ENCODE measurements around the gene USP36.

The USP36 gene

DNA sequence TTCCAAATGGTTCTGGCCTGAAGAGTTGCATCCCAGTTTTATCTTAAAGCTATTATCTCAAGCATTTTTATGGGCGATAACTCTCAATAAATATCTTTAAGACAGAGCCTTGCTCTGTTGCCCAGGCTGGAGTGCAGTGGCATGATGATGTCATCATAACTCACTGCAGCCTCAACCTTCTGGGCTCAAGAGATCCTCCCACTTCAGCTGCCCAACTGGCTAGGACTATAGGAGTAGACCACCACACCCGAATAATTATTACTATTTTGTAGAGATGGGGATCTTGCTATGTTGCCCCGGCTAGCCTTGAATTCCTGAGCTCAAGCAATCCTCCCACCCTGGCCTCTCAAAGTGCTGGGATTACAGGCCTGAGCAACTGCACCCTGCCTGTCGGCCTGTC is 32.5 kb downstream of the USP36 start:
- DNase-seq = no peak

DNA sequence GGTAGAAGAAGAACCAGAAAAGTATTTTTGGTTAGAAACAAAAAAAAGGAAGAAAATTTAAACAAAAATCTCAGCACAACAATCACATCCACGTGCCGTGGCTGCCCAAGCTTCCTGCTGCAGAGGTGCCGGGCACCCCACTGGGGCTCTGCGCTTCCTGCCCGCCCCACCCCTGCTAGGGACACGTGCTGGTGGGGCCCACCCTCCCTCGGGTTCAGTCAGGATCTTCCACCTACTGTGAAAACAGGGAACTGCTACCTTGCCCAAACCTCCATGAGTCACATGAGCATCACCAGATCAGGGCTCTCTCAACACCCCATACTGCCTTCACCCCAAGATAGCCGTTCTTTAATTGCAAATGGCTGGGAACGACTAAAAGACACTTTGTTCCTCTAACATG is 34.2 kb downstream of the USP36 start:
- DNase-seq = peak; percentile 38

DNA sequence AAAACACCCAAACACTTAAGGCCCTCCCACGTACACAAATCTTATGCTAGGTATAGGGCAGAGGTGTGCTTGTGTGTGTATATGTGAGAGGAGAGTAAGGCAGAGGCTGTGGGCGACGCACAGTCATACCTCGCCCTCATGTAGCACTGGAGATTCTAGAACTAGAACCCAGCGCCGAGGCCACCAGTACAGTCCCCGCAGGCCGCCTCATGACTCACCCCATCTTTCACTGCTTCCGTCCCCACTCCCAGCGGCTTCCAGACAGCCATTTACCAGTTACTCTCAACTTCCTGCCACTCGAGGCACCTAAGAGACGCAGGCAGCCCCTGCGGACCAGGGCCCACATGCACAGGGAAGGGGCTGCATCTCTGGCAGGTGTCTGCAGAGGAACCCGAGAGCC is 35.3 kb downstream of the USP36 start:
- no peak for DNase-seq

DNA sequence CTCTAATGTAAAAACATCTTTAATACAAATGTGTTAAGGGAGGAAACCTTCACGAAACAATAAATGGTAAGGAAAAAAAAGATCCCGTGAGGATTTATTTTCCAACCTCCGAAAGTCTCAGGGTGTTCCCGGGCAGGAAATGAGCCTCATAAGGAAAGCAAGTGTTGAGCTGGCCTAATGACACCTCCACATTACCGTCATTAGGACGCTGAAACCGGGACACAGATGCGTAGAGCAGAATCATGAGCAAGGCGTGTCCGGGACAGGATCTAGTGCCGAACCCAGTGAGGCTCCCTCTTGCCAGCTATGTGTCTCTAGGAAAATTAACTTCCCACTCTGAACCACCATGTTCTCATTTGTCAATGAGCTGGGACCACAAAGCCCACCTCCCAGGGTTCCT is 35.8 kb downstream of the USP36 start:
- no peak for DNase-seq

DNA sequence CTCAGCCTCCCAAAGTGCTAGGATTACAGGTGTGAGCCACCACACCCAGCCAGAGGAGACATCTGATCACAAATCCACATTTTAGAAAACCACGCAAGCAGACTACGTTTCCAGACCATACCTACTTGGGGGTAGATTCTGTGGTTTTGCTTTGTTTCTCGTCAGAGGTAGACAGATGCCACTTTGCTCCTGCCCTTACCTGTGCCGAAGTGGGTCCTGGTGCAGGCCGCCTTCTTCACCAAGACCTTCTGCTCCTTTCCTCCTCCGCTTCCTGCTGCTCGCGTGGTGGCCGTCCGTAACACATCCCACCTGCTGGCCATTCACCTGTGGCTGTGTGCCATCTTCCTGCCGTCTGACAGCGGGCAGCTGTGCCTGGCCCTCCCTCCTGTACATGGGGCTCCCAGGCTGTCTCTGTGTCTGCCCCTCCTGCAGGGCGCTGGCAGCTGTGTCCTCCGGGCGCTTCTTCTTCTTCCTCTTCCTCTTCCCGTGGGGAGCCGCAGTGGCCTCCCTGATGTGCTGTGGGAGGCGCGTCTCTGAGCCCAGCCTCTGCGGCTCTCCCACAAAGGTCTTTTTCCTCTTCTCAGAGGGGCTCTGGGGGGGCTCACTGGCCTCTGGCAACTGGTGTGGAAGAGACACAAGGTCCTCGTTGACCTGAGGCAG is 37.3 kb downstream of the USP36 start:
- DNase-seq = no peak

DNA sequence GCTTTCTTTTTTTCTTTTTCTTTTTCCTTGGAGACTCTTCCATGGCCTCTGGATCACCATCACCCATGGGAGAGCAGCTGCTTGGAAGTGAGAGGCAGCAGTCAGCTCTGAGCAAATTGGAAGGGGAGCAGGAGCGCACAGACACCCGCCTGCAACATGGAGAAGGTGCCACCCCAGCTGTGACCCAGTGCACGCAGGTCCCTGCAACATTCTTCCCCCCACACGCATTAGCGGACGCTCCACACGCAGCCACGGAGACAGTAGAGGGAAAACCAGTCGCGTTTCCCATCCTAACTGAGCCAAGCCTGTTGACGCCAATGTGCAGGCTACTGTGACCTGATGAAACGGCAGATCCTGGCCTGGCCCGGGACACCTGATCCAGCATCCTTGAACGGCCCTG is 38.2 kb downstream of the USP36 start:
- no peak for DNase-seq

DNA sequence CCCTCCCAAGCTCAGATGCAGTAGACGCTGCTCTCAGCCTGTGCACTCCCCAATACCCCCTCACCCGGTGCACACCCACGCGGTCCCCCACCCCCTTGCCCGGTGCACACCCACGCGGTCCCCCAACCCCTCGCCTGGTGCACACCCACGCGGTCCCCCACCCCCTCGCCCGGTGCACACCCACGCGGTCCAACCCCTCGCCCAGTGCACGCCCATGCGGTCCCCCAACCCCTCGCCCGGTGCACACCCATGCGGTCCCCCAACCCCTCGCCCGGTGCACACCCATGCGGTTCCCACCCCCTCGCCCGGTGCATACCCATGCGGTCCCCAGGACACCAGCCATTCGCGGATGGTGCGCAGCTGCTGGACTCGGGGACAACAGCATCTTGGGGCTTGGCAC is 38.6 kb downstream of the USP36 start:
- DNase-seq = no peak

DNA sequence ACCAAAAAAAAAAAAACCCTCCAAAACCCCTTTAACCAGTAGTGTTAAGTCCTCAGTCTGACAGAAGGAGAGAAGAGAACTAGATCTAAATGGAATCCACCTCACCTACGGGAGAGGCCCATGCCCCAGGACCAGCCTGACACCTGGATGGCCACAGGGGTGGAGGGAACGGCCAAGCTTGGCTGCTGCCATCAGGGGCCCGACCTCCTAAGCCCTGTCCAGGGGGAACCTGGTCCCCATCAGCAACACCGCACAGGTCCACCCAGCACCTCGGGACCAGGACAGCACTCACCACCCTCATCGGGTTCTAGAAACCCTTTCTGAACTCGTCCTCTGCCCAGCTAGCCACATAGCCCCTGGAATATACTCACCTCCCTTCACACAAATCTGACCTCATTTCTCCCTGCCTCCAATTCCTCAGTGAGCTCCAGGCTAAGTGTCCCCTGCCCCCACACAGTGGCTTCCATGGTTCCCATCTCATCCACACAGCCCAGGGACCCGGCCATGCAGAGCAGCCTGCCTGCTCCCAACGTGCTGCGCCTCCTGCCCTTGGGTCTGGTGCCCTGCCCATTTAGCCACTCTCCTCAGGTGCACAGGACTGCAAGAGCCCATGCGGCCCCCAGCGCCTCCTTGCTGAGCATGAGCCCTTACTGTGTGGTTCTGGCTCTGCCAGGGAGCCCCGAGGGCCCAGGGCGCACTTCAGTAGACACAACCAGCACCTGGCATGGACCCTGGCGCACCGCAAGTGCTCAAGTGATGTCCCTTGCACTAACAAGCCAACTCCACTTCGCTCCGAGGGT is 40.3 kb downstream of the USP36 start:
- DNase-seq = no peak

DNA sequence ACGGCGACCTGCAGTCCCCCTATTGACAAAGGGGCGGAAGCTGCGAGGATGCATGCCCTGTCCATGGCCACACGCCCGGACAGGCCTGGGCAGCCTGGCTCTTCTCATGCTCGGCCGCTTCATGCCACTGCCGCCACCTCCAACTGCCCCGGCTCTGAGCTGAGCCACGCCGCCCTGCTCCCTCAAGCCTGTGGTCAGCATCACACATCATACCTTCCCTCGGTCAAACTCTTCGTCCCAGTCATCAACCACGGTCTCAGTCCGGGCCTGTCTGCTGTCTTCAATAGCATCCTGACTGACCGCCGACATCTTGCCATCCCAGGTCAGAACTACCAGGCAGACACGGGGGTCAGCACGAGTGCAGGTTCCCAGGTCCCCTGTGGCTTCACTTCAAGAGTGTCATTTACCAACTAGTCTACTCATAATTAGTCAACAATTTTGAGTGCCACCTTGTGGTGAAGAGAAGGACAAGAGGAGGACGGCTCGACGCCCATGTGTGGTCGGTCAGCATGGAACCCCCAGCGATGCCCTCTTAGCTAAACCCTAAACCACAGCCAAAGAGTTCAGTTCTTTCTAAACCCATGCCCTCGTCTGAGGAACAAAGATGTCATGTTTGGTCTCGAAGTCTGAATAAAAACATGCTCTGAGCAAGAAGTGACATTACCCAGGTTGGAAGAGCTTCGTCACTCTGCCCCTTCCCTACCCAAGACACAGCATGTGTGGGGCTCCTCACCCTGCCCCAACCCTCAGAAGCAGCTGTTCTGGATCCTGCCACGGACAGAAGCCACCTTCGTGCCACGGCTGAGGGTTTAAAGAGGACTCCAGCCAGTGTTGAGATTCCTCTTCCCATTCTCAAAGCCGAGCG is 41.7 kb downstream of the USP36 start:
- DNase-seq = peak; percentile 71

DNA sequence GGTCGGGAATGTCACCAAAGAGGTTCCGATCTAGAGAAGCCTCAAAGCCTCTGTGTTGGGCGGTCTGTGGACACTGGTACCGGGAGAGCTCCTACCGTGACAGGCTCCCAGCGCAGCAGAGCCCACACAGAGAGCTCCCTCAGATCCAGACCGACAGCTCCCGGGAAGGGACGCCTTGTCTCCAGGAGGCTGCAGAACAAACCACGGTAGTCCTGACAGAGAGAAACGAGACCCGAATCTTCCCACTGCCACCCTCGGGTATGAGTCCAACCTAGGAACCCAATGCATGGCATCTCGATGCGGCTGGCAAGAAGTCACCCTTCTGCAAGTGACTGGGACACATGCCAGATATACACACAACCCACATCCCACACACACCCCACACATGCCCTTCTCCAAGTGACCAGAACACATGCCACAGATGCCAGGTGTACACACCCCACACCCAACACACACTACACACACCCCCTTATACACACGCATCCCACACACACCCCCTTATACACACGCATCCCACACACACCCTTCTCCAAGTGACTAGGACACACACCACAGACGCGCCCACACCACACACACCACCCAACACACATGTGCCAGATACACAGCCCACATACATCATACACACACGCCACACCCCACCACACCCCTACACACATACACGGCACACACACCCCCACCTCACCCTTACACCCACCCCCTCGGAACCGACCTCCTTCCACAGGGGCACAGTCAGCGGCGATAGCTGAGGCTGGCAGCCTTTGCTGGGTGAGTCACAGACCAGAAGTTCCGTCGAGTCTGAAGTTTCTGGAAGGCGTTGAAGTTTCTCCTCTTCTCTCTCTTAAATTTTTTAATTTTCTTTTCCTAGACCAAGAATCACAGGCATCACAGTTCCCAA is 42.7 kb downstream of the USP36 start:
- DNase-seq = no peak

DNA sequence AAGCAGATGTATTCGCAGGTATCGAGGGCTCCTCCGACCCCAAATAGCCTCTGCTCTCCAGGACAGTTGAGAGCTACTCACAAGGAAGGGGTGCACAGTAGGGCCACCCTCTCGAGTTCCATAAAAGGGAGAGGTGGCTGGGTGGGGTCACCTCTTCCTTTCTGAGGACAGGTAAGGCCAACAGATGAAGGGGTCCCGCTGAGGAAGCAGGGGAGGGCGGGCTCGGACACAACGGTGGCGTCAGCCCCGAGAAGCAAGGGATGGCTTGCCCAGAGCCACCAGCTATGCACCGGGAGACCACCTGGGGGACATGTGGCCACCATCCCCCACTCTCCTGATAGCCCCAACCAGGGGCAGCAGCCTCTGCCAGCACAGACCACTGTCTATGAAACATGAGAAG is 43.4 kb downstream of the USP36 start:
- DNase-seq = no peak

DNA sequence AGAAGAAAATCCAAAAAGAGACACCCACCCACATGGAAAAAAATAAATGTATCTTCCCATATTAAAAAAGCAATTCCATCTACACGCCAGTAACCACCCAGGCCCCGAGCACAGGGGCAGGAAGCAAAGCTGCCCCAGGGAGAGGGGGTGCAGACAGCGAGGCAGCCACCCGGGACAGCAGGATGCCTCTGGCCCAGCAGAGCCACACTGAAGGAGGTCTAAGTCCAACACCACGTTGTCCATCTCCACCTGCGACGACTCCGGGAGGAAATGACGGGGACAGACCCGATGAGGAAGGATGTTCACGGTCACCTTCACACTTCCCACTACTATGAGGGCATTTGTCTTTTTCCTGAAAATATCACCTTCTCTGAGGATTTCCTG is 44.1 kb downstream of the USP36 start:
- no peak for DNase-seq

DNA sequence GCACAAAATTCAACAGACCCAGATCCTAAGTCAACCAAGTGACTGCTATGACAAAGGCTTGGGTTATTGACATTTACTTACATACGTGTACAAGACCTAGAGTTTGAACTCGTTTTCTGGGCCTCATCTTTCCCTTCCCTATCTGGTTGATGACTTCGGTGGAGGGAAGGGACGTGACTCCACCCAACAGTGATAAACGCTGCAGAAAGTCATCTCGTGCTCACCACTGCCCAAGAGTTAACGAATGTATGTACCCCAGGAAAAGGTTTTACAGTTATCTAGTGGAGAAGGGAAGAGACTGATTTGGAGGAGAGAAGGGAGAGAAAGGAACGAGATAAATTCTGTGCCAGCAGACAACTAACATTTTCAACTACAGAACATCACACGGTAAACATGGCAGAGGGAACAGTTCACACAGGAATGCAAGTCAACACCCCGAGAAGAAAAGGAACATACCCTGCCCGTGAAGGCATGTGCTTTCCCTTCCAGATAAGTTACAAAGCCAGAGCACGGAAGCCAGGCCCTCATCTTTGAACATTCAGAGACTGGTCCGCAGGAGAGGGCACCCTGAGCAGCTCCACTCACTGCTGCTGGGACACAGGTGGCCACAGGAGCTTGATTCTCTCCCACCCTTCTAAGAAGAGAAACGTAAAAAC is 44.6 kb downstream of the USP36 start:
- DNase-seq = peak; percentile 49

DNA sequence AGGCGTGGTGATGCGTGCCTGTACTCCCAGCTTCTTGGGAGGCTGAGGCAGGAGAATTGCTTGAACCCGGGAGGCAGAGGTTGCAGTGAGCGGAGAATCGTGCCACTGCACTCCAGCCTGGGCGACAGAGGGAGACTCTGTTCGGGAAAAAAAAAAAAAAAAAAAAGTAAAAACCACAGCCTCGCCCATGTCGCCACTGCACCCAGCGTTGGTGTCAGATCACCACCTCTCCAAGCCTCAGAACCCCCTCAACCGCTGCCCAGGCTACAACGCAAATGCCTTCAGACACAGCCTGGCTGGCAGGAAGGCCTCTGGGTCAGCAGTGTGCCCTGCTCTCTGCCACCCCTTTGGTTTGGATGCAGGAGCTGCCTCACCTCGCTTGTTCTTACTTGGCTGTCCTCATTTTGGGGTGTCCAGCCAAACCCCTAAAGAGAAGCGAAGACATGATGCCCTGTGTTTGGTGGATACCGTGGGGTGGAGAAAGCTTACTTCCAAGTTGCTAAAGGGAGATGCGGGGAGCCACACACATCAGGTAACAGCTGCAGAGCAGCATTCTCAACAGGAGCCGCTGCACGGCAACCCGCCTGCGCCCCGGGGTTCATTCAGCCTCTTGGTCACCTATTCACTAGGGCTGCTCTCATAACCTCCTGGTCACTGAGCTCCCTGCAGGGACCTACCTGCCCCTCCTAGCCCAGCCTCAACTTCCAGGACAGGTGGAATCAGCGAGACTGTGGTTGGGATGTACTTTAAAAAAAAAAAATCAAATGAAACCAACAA is 45.6 kb downstream of the USP36 start:
- no peak for DNase-seq

DNA sequence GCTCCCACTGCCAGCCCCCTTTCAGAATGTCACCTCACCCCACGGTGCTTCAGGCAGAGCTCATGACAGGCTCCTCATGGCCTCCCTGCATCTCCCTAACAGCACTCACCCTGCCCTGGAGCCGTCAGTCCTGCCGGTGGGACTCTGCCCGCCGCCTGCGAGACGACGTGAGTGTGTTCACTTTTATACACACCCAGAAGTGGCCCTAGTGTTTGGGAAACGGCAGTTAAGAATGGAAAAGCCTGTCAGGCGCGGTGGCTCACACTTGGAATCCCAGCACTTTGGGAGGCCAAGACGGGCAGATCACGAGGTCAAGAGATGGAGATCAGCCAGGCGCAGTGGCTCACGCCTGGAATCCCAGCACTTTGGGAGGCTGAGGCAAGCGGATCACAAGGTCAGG is 46.2 kb downstream of the USP36 start:
- DNase-seq = no peak

DNA sequence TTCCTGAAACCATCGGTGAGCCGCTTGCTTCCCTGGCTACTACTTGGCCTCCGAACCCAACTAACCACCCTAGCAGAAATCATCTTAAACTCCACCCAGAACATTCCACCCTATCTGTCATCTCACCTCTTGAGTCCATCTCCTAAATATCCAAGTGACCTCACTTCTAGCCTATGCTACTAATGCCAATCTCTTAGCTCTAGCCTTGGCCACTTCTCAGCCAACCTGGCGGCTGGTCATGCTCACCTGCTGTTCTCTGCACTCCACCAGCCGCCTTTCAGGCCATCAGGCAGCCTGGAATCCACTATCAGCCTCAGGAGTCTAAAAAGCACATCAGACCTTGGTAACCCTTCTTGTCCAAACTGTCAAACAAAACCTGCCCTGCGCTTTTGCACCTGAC is 46.6 kb downstream of the USP36 start:
- no peak for DNase-seq

DNA sequence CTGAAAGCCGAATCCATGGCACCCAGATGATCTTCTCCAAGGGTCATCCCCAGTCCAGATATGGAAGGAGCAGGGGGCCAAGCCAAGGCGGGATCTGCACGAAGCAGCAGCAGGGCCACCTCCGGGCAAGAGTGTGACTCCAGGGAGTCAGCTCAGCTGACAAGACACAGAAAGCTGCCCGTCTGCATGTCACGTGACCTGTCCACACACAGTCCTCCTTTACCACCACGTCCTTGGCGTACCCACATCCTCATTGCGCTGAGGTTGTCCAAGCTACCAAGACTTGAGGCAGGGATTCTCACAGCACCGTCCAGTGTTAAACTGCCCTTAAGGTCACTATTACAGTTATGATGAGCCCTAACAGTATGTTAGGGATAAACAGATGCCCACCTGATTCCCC is 47.2 kb downstream of the USP36 start:
- DNase-seq = no peak

DNA sequence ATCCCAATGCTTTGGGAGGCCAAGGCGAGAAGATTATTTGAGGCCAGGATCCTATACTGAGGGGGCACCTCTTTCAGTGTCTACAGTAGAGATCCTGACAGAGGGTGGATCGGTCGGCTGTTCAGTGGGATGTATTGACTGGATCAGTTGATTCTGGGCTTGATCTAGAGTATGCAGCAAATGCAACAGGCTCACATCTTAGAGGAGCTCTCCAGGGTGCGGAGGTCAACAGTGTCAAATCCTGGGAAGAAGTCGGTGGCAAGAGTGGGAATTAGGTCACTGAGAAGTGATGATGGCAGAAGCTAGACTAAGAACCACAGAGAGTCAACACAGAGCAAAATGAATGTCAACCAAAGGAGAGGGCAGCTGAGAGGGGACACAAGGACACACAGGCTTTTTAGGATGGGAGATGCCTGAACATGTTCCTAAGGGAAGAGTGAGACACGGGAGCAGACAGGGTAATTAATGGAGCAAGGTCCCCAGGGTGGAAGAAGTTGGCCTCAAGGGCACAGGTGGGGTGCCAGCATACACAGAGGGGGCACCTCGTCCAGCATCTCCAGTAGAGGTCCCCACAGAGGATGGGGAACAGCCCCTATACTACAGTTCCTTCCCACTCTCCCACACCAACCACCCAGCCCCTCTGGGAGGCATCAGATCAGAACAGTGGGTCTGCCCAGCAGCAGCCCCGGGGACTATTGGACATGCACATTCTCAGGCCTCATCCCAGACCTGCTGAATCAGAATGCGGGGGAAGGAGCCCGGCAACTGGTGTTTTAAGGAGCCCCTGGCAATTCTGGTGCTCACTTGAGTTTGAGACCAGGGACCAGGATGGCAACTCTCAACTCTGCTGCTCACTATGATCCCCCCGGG is 48.5 kb downstream of the USP36 start:
- no peak for DNase-seq

DNA sequence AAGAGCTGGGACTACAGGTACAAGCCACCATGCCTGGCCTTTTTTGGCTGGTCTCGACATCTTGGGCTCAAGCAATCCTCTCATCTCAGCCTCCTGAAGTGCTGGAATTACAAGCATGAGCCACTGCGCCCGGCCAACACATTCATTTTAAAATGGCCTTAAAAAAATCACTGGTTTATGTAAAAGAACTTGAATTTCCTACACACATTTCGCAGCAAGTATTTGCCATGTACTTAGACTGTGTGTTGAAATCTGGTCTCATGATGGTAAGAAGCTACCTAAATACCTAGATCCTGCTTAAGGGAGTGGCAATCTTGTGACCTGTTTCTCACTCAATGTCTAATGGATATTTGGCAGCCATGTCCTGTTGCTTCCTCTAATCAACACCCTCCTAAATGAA is 50.1 kb downstream of the USP36 start:
- DNase-seq = no peak

DNA sequence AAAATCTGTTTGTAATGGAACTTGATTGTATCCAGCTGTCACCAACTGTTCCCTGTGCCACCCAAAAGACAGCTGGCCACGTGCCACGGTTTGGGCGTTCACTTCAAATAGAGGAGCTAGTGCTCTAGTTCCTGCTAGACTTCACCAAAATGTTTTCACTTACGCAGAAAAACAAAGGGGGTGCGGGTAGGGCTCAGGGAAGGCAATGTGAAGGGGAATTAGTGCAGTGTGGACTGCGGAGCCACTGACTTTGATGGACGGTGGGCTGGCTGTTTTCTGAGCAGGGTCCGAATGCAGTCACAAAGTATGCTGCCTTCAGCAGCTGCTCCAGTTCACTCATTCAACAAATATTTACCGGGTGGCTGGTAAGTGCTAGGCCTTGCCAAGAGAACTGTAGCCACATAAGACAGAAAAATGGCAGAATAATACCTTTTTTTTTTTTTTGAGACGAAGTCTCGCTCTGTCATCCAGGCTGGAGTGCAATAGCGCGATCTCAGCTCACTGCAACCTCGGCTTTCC is 50.9 kb downstream of the USP36 start:
- DNase-seq = peak; percentile 78

Measured in hematopoietic multipotent progenitor cell treated with erythropoietin and hydrocortisone succinate and interleukin-3 and kit ligand, for 4 days (in vitro differentiated cells).